HFFc6 (cell line): ENCODE measurements around the gene RGS19. TPM values are rescaled to one million over a fixed set of nuclear protein-coding genes. Genes with fewer than 3 reads are reported as not detected.

Experiments used
- DNase-seq: peaks from one replicate; pipeline ENCODE4 v3.0.0-alpha.2; 2018
- H3K27ac Mint-ChIP-seq: 2 replicates; pipeline ENCODE4 v1.8.0; 2020; ENCODE audit warnings: mild to moderate bottlenecking, mixed read lengths
- H3K27me3 Mint-ChIP-seq: 2 replicates; pipeline ENCODE4 v1.8.0; 2021; ENCODE audit warnings: mild to moderate bottlenecking, moderate library complexity, mixed read lengths; ENCODE audit not compliant: insufficient read depth
- H3K36me3 Mint-ChIP-seq: 2 replicates; pipeline ENCODE4 v1.8.0; 2021; ENCODE audit warnings: low read depth, mixed read lengths
- H3K4me1 Mint-ChIP-seq: 2 replicates; pipeline ENCODE4 v1.8.0; 2020; ENCODE audit warnings: low read depth, mixed read lengths
- H3K4me3 Mint-ChIP-seq: 2 replicates; pipeline ENCODE4 v1.8.0; 2020; ENCODE audit warnings: mild to moderate bottlenecking, moderate library complexity, mixed read lengths
- H3K9me3 Mint-ChIP-seq: 2 replicates; pipeline ENCODE4 v1.8.0; 2020; ENCODE audit warnings: mild to moderate bottlenecking, mixed read lengths
- total RNA-seq, 6 experiments: library from RNA; stranded (reverse); fragmentation: NEBNext Ultra II Directional; extraction: Animal tissue kit (Norgen Biotek cat#: 25700); gene quantifications; 2 replicates in 1 of 6; 3 replicates in 5 of 6; pipeline ENCODE4 v1.2.3, GENCODE V29; 2021
- TF ChIP-seq, protein P1 (sequence below): fragments of 200-600 bp; sonication (generic); IDR thresholded peaks from 2 replicates; pipeline ENCODE4 v1.5.0; 2021; ENCODE audit warnings: antibody characterized with exemption, mild to moderate bottlenecking

RGS19 gene
- total RNA-seq, 6 experiments from 2014 or later = 11.0 to 16.3 (median 12.9) TPM

DNA sequence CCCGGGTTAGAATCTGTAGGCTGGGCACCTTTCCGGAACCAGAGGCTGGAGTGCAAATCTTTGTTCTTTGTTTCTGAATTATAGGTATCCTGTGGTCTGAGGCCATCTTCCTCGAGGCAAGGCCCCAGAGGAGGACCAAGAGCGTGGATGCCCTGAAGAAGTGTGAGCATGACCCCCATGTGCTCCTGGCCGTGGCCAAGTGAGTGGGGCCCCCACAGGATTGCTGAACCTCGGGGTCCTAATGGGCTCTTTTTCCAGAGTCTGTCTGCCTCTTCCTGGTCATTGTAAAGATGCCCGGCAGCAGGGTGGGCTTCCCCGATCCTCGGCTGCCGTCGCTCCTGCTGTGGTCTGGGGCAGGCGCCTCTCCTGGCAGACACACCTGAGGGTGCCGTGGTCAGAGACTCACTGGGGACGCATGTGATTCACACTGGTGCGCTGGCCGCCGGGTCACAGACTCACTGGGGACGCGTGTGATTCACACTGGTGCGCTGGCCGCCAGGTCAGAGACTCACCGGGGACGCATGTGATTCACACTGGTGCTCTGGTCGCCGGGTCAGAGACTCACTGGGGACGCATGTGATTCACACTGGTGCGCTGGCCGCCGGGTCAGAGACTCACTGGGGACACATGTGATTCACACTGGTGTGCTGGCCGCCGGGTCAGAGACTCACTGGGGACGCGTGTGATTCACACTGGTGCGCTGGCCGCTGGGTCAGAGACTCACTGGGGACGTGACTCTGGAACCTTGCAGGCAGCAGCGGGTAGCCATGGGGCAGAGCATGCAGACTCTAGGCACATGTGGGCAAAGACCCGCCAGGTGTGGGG is 49.8 kb downstream of the RGS19 start:
- Mint-ChIP-seq H3K9me3 (no peaks in the 10 kb centered on the region), H3K27me3 (peaks cover 2% of the 10 kb centered on the region), H3K4me1 (no peaks in the 10 kb centered on the region), H3K27ac (no peak overlapping the region), H3K4me3 (no peak overlapping the region), H3K36me3 (peaks cover 20% of the 10 kb centered on the region)
- TF ChIP-seq, protein P1, sequence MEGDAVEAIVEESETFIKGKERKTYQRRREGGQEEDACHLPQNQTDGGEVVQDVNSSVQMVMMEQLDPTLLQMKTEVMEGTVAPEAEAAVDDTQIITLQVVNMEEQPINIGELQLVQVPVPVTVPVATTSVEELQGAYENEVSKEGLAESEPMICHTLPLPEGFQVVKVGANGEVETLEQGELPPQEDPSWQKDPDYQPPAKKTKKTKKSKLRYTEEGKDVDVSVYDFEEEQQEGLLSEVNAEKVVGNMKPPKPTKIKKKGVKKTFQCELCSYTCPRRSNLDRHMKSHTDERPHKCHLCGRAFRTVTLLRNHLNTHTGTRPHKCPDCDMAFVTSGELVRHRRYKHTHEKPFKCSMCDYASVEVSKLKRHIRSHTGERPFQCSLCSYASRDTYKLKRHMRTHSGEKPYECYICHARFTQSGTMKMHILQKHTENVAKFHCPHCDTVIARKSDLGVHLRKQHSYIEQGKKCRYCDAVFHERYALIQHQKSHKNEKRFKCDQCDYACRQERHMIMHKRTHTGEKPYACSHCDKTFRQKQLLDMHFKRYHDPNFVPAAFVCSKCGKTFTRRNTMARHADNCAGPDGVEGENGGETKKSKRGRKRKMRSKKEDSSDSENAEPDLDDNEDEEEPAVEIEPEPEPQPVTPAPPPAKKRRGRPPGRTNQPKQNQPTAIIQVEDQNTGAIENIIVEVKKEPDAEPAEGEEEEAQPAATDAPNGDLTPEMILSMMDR = no peak
- no peak for DNase-seq

DNA sequence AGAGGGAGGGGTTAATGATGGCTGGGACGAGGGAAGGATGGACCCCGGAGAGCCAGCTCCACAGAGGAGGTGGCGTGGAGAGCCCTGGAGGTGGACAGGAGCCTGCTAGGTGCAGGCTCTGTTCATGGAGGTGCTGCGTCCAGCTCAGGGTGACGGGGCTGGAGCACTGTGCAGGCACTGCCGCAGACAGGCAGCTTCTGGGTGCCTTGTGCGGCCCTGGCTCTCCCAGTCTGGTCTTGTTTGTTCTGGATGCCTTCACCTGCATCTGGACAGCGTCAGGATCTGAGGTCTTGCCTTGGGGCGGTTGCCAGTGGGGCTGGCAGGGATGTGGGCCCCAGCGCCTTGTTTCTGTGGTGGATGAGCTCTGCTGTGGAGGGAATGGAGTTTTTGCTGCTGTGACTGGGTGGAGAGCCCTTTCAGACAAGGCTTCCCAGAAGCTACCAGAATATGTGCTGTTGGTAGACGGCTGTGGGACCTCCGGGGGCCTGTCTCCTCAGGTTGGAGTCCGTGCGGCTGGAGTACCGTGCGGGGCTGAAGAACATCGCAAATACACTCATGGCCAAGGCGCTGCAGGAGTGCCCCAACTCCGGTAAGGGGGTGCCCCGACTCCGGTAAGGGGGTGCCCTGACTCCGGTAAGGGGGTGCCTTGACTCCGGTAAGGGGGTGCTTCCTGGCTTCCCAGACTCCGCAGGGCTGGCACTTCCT is 51.2 kb downstream of the RGS19 start:
- no peak overlapping the region for H3K27ac Mint-ChIP-seq
- no peak overlapping the region for H3K4me3 Mint-ChIP-seq
- H3K9me3 Mint-ChIP-seq = no peaks in the 10 kb centered on the region
- H3K36me3 Mint-ChIP-seq = peaks cover 20% of the 10 kb centered on the region
- H3K4me1 Mint-ChIP-seq = no peaks in the 10 kb centered on the region
- H3K27me3 Mint-ChIP-seq = peaks cover 2% of the 10 kb centered on the region
- DNase-seq = no peak
- TF ChIP-seq, protein P1 = no peak

DNA sequence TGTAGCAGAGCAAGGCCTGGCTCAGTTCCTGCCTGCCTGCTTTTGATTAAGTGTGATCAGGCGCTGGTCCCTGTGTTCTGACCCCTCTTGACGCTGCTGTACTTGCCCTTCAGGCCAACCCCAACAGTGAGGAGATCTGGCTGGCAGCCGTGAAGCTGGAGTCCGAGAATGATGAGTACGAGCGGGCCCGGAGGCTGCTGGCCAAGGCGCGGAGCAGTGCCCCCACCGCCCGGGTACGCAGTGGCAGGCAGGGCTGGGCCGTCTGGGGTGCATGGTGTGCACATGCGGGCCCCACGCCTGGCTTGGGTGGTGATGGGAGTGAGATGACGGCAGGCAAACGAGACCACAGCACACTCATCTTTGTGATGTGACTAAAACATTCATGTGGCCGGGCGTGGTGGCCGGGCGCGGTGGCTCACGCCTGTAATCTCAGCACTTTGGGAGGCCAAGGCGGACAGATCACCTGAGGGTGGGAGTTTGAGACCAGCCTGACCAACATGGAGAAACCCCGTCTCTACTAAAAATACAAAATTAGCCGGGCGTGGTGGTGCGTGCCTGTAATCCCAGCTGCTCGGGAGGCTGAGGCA is 53.4 kb downstream of the RGS19 start:
- TF ChIP-seq, protein P1 = no peak
- H3K4me3 Mint-ChIP-seq = no peak overlapping the region
- DNase-seq = no peak
- H3K36me3 Mint-ChIP-seq = peaks cover 30% of the 10 kb centered on the region
- no peaks in the 10 kb centered on the region for H3K4me1 Mint-ChIP-seq
- no peaks in the 10 kb centered on the region; the same call in 1 of the 2 replicates for H3K27me3 Mint-ChIP-seq
- no peak overlapping the region for H3K27ac Mint-ChIP-seq
- H3K9me3 Mint-ChIP-seq = no peaks in the 10 kb centered on the region

DNA sequence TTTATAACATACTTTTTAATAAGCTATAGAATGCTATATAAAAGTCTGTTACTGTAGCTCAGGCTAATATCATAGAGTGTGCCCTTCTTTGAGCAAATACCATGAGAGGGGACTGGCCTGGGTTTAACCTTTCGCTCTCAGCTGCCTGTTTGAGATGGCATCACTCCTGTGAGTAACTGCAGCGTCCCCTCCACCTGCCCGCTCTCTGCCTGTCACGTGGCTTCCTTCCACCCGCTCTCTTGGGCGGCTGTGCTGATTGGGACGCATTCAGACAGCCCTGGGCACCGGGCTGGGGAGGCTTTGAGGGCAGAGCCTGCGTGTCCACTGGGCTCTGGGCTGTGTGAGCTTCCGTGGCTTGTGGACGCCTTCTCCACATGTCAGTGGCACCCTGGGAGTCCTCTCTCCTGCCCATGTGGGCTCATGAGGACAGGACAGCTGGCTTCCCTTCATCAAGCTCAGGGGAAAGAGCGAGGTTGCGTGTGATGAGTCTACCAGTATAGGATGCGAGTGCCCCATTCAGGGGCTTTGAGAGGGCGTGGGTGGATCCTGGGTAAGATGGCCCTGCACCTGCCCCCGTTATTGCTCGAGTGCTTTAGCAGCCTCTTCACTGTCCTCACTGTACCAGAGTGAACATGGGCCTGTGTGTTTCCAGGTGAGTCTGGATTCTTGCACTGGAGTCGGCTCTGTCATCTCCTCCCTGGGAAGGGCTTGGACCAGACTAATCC is 54.1 kb downstream of the RGS19 start:
- H3K27me3 Mint-ChIP-seq = no peaks in the 10 kb centered on the region; the same call in 1 of the 2 replicates
- H3K4me3 Mint-ChIP-seq = no peak overlapping the region
- H3K4me1 Mint-ChIP-seq = no peaks in the 10 kb centered on the region
- H3K27ac Mint-ChIP-seq = no peak overlapping the region
- TF ChIP-seq, protein P1 = no peak
- H3K36me3 Mint-ChIP-seq = peaks cover 30% of the 10 kb centered on the region
- H3K9me3 Mint-ChIP-seq = no peaks in the 10 kb centered on the region
- DNase-seq = no peak
